Stomach (tissue), 4 donors: ENCODE measurements around the gene OTX2.

Experiments
- CTCF ChIP-seq, 7 experiments: fragments of 450-650 bp in 4 of 7; fragments of 200-600 bp in 3 of 7; sonication (generic) in 3 of 7; IDR thresholded peaks; one replicate each; pipeline ENCODE4 v1.5.1; 2016 to 2019; ENCODE audit warnings: antibody characterized with exemption in 7 of 7, control low read depth in 2 of 7, mild to moderate bottlenecking in 1 of 7
- EP300 ChIP-seq: sonication (generic); formaldehyde crosslinking; IDR thresholded peaks from one replicate; pipeline ENCODE4 v1.6.1; 2017; ENCODE audit warnings: antibody characterized with exemption
- POLR2A ChIP-seq, 4 donors: fragments of 450-650 bp; IDR thresholded peaks; one replicate each; pipeline ENCODE4 v1.6.1; 2016; ENCODE audit warnings: antibody characterized with exemption in 4 of 4, control low read depth in 2 of 4, mild to moderate bottlenecking in 1 of 4, moderate library complexity in 1 of 4
- POLR2AphosphoS5 ChIP-seq, 3 donors: sonication (generic); formaldehyde crosslinking; IDR thresholded peaks; one replicate each; pipeline ENCODE4 v1.6.1; 2016; ENCODE audit warnings: antibody characterized with exemption in 3 of 3

DNA sequence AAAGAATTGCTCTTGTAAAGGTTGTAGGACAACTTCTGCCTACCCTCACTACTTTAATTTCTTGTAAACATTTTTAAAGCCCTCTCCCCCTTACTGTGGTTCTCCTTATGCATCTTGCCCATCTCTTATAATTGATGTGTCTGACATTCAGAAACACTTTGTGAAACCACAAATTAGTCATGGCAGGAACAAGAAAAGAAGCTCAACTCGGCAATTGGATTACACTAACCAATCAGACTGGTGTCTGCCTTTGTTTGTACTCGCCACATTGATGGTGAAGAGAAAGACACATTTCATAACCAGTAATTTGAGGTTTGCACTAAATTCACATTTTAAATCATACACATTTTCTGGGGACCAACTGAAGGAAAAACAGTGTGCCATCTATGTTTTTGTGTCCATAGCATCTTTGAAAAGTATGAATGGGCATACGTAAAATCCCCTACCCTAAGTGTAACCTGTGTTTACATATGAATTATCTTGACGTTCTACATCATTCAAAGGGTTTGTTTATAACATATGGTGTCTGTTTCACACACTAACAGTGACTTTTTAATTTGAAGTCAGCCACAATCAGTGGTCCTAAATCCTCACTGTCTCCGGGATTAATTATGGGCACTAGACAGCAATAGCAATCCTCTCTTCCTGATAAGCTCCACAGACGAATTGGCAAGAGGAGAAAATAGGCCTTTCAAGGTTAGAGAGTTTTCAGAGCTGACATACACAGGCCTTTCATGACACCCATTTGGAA lies 49.9 kb downstream of the OTX2 start:
- TF ChIP-seq POLR2AphosphoS5 (IDR thresholded peaks at IDR 0.05) = no peak
- TF ChIP-seq CTCF (IDR thresholded peaks at IDR 0.05) = no peak
- TF ChIP-seq POLR2A (IDR thresholded peaks at IDR 0.05) = no peak
- no peak for TF ChIP-seq EP300
